ENCODE results near the gene SMYD3. TPM values are rescaled to one million over a fixed set of nuclear protein-coding genes. Genes with fewer than 3 reads are reported as not detected.

Gene SMYD3
- total RNA-seq, 3 donors from 2014 or later, result 16.3 to 18.0 (median 16.4) TPM

DNA sequence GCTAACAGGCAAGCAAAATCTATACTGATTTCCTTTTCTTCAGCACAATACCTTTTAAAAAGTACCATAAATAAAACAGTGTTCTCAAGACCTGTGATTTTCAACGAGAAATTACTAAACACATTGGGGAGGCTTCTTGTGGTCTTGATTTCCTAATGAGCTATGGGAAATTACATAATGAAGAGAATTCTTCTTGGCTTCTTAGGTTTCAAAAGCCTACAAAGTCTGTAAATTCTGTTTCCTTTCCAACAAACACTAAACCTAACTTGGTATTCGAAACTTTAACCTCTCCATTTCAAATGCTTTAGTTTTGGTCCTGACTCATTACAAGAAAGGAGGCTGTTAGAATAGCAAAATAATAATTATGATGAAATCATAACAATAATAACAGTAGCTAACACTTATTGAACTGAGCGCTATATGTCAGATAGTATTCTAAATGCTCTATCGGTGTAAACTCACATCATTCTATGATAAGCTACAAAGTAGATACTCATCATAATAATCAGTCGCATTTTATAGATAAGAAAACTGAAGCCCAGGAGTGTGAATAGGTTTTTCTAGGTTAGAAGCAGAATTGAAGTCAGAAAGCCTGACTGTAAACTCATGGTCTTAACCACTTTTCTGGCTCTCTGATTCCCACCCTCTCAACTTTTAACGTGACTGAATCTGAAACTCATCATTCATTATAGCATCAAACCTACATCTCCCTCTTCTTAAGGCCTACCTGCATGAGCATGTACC, 486.7 kb downstream of the SMYD3 start:
- no peaks in the 10 kb centered on the region for H3K9me3 ChIP-seq
- no peak for TF ChIP-seq CTCF (IDR thresholded peaks at IDR 0.05)
- no peaks in the 10 kb centered on the region for H3K36me3 ChIP-seq (ENCODE audit: low read depth)
- ATAC-seq (no peak), DNase-seq (no peak)
- no peak overlapping the region for H3K4me3 ChIP-seq
- intact Hi-C loops (cut with DNase I, micrococcal nuclease), result no loop called here
- no peaks in the 10 kb centered on the region for H3K4me1 ChIP-seq (ENCODE audit: low read depth)

DNA sequence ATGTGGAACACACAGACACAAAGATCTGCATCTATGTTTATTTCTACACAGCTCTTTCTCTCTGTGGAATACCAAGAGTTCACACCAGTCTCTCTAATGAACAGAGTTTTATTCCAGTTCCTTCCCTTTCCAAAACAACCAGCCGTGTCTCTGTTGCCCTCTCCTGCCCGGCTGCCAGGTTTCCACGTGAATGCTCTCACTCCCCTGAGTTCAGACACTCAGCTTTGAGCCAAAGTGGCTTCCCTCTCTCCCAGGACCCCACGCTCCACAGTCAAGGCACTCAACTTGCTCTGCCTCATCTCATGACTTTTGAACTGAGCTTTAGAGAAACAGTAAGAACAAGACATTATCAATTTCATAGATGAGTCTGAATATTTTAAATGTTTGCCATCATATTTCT, 488.9 kb downstream of the SMYD3 start:
- no peaks in the 10 kb centered on the region for H3K9me3 ChIP-seq
- intact Hi-C loops (cut with DNase I, micrococcal nuclease), result no loop called here
- no peak overlapping the region for H3K4me3 ChIP-seq
- no peak for DNase-seq
- H3K4me1 ChIP-seq (ENCODE audit: low read depth), result no peaks in the 10 kb centered on the region
- no peak for ATAC-seq
- no peaks in the 10 kb centered on the region for H3K36me3 ChIP-seq (ENCODE audit: low read depth)
- TF ChIP-seq CTCF (IDR thresholded peaks at IDR 0.05), result no peak

- TF ChIP-seq CTCF (IDR thresholded peaks at IDR 0.05), result peak; percentile 11
- intact Hi-C loops (cut with DNase I, micrococcal nuclease), result no loop called here
- no peaks in the 10 kb centered on the region for H3K36me3 ChIP-seq (ENCODE audit: low read depth)
- no peak overlapping the region for H3K4me3 ChIP-seq
- ATAC-seq (peak; percentile 46), DNase-seq (no peak)
- no peaks in the 10 kb centered on the region for H3K9me3 ChIP-seq
- H3K4me1 ChIP-seq (ENCODE audit: low read depth), result no peaks in the 10 kb centered on the region
Measured at GRCh38 chr1:246012341-246012740, 494.7 kb downstream of the SMYD3 start.

- intact Hi-C loops (cut with DNase I, micrococcal nuclease), result no loop called here
- Histone ChIP-seq H3K9me3 (no peaks in the 10 kb centered on the region), H3K4me3 (no peak overlapping the region), H3K4me1 (ENCODE audit: low read depth) (no peaks in the 10 kb centered on the region), H3K36me3 (ENCODE audit: low read depth) (no peaks in the 10 kb centered on the region)
- TF ChIP-seq CTCF (IDR thresholded peaks at IDR 0.05), result no peak
- DNase-seq, result no peak
- ATAC-seq, result no peak
Measured at GRCh38 chr1:246010386-246010785, 496.7 kb downstream of the SMYD3 start.

DNA sequence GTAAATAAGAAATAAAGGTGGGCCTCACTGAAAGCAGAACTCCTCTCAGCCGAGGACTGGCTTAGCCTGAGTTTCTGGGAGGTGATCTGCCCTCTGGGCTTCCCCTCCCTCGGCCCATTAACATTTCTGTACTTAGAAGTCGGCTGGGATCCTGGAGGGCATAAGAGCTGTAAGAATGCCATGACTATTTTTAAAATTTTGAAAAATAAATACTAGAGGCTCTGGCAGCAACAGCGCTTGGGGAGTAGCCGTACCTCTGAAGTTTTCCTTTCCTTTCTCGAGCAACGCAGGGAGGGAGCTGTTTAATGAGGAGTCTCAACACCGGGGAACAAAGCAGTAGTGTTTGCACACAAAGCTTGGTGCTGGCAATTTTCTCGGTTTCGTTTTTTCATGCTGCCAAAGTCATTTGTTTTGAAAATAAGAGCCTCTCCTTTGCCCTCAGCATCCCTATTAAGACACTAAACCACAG, 498.7 kb downstream of the SMYD3 start:
- intact Hi-C loops (cut with DNase I, micrococcal nuclease), result loop anchor here in 1 of 2 donors (10.0 kb wide), 1 partner anchor 134 kb away; no protein-coding TSS in a partner anchor
- TF ChIP-seq CTCF (IDR thresholded peaks at IDR 0.05), result no peak
- no peaks in the 10 kb centered on the region for H3K4me1 ChIP-seq (ENCODE audit: low read depth)
- no peak overlapping the region for H3K4me3 ChIP-seq
- H3K9me3 ChIP-seq, result no peaks in the 10 kb centered on the region
- DNase-seq, result no peak
- no peaks in the 10 kb centered on the region for H3K36me3 ChIP-seq (ENCODE audit: low read depth)
- ATAC-seq, result peak; percentile 48

Measured in mucosa of descending colon (tissue), 3 donors.